Fibroblast of skin of abdomen (primary cell): ENCODE results near the gene SHH.
"Not testable (repeated sequence)": the region's sequence is repeated elsewhere in the genome, so short reads cannot be mapped to it uniquely, and the experiment has no call there.

ENCODE experiments used
- DNase-seq: peaks from one replicate; pipeline ENCODE4 v3.0.0-alpha.2; 2013

SHH gene

DNA sequence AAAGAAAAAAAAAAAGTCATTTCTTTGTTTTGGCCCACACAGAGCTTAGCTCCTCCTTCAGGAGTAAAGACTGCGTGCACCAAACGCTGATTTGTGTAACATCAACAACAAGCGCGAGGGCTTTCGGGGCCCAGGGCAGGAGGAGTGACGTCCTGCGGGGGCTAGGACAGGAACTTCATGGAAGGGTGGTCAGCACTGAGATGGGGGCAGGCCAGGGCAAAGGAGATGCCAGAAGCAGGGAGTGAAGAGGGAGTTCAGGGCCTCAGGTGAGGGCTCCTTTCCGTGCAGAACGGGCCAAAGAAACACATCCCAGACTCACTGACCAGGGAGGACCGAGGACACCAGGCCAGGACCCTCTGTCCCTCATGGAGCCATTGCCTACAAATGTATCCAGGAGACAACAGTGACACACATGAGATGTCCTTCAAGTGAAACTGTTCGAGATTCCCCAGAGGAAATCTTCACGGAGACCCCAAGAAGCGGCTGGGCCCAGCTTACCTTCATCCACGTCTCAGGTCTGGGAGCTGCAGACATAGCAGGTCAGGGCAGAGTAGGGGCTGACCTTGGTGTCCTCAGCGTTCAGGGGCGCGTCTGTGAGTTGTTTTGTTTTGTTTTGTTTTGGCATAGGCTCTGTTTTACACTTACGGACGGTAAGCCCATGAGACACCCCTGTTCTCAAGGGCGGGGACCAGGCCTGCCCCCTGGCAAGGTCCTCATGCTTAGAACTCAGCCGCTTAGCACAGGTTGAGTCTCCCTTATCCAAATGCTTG lies 30.4 kb upstream of the SHH start:
- DNase-seq = no peak

DNA sequence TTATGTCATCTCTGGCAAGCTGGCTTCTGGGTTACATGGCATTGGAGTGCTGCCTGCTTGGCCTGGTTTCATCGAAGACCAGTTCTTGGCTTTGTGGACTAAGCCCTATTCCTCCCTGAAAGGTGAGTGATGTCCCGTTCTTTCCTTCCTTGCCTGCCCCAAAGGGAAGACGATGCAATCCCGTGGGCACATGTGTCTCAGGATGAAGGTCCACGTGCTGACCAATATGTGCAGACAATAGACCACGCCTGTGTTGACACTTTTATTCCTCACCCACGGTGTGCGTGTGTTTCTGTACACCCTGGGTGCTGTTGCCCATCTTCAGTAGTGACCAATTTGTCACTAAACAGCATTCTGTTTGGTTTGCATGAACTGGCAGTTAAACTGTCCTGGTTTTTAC lies 28.6 kb upstream of the SHH start:
- no peak for DNase-seq

DNA sequence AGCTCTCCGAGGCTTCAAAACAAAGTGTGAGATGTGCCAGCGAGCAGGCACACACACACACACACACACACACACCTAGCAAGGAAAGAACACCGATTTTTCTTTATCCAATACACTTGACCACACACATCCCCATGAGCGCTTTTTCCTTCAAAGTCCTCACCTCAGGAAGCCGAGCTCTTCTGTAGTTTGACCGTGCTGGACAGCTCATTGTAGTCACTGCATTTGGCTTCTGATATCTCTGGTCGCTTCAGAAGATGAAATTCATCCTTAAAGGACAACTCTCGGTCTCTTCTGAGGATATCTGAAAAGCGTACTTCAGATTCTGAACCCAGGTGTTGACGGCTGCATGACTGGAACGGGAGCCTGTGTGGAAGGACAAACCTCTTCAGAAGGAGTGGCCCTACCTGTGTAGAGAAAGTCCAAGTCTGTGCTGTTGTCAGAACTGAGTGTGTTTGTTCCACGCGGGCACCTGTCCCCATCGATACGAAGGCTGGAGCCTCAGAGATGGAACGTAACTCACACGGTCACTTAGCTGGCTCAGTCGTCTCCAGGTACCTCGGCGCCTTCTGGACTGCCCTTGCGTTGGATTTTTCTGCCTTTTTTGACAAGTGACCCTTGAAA lies 28.1 kb upstream of the SHH start:
- DNase-seq = no peak

DNA sequence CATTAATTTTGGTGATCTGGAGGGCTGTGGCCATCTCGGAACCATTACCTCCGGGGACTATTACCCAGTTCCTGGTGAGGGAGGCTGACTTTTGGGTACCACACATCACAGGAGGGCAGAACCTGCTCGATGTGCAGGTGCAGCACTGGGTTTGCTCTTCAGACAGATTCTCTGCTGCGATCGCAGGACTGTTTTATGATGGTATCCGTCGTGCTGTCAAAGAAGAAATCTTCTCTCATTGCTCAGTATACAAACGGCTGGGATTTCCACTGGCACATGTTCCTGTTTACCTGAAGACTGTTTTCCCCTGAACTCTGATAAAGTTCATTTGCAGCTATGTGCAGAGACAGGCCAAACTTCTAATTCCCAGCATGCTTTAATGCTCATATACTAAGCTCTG lies 27.2 kb upstream of the SHH start:
- DNase-seq = no peak

DNA sequence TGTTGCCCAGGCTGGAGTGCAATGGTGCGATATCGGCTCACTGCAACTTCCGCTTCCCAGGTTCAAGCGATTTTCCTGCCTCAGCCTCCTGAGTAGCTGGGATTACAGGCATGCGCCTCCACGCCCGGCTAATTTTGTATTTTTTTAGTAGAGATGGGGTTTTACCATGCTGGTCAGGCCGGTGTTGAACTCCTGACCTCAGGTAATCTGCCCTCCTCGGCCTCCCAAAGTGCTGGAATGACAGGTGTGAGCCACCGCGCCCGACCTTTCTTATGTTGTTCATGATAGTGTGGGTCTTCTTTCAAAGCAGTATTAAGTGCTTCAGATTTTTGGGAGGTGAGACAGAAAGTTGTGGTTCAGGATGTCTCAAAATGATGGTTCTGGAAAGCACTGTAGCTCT lies 26.0 kb upstream of the SHH start:
- DNase-seq = not testable (repeated sequence)

DNA sequence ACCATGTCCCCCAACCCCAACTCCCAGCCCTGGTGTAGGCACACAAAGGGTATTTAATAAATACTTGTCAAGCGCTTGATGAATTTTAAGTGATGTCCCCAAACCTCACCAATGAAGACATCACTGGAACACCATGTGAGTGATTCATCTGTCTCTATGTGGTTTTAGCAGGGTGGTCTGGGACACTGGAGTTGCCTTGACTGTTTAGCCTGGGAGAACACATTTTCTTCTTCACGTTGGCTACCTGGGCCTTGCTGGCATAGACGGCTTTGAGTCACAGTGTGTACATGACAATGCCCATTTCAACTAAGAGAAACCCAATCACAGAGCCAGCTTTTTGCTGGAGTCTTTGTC lies 24.8 kb upstream of the SHH start:
- no peak for DNase-seq

DNA sequence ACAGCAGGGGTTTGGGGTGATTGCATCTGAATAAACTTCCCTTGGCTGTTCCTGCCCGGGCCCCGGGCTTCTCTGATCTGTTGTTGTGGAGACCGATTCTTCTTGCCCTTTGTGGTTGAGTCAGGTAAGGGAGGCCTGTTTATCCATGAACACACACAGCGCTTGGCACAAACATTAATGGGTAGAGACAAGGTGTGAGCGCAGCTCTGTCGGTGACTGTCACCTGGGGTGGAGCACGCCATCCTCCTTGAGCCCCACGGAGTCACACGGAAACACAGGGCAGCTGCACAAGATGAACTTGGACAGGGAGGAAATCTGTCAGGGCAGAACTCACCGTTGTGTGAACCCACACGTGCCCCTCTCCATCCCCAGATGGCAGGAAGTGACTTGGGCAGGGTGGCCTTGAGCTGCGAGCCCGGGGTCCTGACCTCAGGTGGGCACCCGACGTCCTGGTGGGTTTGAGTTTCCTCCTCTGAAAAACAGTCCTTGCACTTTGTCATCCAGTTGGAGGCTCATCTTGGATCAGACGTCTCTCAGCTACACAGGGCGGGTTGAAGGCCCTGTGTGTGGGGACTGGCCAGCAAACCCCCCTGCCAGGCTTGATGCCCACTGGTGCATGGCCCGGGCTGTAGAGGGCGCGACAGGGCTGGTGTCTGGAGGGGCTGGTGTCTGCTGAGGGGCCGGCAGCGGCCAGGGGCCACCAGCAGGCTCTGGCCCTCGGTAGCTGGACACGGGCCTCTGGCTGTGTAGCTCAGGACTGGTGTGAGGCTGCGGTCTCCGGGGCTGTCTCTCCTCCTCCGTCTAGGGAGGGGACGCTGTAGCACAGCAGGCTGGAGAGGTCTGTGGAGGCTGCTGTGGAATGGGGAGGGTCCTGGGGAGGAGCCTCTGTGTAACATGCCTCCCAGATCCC lies 24.2 kb upstream of the SHH start:
- DNase-seq = no peak

DNA sequence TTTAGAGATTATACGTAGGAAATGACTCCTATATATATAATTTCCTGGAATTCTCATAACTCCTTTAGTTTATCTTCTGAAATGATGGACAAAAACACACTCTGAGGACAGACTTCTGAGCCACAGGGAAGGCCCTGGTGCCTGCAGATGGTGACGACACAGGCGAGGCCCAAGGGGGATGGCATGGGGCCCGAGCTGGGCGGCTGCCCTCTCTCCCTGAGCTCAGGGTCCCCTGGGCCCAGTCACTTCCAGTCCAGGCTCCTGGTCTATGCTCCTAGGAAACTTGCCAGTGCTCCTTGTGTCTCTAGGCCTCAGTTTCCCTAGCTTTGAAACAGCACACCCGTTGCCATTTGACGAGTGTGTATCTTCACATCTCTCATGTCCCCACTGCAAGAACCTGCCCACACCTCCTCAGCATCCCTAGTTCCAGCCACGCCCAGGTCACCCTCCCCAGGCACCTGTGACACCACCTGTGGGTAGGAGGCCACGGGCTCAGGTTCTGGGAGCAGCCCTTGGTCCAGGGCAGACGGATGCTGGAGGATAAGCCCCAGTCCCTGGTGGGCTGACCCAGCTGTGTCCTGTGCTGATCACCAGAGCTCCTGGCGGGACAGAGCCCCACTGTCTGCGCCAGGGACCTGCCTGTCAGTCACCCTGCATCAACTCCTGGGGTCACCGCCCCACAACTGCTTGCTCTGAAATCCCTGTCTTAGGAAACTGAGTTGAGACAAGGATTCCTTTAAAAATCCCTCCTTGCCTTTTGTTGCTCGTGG lies 23.4 kb upstream of the SHH start:
- no peak for DNase-seq

DNA sequence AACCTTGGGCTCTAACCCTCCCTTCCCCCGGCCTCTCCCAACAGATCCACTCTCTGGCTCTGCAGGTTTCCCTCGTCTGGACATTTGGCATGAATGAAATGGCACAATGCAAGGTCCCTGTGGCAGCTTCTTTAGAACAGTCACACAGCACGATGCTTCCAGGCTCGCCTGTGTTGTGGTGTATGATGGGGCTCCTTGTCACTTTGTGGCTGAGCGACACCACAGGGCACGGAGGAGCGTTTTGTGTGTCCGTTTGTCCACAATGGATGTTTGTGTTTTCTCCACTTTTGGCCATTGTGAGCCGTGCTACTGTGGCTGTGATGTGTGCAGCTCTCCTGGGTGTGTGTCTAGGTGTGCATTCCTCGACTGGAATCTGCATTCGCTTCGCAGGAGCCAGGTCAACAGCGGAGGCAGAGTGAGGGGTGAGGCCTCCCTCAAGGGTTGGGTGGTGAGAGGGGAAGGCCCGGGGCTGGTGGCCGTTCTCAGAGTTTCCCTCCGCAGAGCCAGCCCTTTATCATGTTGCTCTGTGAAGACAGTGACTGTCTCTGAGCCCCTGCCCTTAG lies 22.3 kb upstream of the SHH start:
- DNase-seq = no peak

DNA sequence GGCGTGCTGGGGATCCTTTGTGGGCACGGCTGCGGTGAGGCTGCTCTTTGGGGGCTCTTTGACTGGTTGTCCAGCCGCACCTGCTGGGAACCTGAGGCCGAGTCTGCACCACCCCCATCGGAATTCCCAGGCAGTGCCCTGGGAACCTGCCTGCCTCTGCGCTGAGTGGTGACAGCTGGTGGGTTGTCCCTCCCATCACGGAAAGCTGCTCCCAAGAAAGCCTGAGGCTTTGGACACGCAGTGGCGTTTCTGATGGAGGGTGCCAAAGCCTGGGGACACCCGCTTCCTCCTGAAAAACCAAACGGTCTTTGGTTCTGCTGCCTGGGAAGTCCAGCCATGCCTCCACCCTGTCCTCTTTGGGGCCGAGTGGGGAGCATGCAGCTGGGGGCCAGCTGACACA lies 21.4 kb upstream of the SHH start:
- no peak for DNase-seq

DNA sequence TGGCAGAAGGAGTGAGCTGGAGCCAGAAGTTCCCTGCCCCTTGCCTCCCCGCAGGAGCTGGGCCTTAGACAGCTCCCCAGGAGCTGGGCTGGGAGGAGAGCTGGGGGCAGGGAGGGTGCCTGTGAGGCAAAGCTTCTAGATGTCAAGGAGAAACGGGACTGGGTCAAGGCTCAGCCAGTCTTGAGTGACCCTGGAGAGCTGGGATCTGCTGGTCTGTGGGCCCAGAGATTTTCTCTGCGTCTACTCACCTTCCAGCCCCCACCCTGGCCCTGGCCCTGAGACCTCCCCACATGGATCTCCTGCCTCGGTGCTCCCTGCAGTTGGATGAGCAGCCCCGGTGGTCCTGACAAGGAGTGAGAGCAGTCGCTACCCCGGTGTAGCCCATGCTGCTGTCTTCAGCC lies 20.3 kb upstream of the SHH start:
- no peak for DNase-seq

DNA sequence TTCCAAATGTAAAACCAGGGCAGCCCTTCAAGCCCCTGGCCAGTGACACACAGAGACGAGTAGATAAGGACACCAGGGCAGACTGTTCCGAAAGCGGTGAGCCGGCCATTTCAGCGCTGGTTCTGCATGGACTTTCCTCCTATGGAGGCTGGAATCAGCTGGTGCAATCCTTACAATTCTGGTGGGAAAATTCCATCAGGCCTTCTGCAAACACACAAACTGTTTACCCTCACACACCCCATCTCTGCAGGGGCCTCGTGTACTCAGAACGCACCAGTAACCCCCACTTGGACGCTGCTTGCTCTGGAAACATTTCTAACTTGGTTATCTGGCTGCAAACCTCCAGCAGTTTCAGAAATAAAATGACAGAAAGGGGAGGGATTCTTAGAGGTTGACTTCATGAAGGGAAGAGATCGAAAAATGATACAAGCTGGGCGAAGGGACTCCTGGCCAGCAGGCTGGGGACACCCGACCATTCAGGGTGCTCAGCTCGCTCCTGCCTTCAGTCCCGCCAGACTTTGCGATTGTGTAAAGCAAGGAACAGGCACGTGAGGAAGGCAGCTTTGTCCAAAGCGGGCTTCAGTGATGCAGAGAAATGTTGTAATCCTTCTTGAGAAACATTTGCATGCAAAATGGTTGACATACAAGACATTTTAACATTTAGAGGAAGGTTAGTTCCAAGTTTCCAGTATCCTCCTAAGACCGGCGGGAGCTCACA lies 19.7 kb upstream of the SHH start:
- DNase-seq = no peak

DNA sequence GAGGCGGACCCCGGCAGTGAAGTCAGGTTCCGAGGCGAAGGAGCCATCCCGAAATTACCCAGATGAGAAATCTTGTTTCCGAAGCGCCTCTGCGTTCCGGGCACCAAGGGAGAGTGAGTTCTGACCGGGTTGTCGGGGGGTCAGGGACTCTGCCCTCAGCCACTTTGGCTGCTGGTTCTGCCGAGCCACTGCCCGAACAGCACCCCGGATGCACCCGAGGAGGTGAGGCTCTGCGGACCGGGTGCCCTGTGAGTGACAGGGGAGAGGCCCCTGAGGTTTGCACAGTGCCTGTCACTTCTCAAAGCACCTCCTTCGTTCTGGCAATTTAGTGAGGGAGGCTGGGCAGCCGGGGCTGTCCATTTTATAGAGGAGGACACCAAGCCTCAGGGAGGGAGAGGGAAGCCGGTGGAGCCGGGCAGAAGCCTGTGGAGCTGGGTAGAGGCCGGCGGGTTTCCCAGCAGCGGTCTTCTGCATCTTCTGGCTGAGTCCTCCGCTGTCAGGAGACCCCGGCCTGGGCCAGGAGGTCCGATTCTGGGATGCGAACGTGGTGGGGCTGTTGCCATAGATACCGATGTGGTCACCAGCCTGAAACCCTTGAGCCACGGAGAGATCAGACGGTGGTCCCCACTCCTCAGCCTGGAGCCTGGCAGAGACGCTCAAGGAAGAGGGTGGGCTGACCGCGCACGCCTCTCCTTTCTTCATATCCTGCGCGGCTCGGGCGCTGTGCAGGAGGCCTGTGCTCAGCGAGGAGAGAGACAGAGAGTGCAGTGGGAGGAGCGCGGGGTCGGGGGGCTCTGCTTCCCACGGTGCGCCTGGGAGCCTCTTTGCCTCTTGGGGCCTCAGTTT lies 18.9 kb upstream of the SHH start:
- DNase-seq = no peak

DNA sequence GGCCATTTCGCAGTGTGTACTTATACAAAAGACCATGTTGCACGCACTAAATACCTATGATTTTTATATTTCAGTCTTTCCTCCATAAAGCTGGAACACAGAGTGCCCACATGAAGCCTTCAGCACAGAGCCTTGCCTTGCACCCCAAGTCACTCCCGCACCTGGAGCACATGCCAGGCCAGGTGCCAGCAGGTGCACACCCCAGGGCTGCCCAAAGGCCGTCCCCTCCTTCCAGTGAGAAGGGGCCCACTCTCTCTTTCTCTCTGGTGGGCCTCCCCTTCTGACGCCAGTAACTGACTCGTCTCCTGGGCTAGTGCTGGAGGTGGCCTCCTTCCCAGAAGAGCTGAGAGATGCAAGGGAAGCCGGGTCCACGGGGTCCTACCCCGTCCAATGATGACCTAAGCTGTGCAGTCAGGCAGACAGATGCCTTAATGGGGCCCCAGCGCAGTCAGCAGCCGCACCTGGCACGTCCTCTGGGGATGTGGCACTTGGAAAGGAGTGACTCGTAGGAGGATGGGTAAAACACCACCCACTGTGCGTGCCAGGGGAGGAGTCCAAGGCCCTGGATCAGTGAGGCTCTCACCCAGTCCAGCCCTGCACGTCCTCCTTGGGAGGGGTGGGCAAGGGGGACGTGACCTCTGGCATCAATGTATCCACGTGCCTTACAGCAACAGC lies 17.7 kb upstream of the SHH start:
- DNase-seq = no peak

DNA sequence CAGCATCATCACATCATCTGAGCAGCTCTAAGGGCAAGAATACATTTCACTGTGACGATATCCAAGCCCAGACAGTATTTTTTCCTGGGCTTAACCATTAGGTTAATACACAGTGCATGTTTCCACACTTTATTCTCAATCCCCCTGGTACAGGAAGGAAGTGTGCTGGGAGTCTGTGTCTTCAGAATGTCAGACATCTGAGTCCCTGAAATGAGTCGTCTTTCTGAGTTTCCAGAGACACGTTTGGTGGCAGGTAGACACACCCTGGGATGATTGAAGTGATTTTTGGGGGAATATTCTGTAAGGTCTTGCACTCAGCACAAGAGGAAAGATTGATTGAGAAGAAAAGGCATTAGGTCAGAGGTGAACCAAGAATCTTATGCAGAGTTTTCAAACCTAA lies 13.1 kb upstream of the SHH start:
- no peak for DNase-seq

DNA sequence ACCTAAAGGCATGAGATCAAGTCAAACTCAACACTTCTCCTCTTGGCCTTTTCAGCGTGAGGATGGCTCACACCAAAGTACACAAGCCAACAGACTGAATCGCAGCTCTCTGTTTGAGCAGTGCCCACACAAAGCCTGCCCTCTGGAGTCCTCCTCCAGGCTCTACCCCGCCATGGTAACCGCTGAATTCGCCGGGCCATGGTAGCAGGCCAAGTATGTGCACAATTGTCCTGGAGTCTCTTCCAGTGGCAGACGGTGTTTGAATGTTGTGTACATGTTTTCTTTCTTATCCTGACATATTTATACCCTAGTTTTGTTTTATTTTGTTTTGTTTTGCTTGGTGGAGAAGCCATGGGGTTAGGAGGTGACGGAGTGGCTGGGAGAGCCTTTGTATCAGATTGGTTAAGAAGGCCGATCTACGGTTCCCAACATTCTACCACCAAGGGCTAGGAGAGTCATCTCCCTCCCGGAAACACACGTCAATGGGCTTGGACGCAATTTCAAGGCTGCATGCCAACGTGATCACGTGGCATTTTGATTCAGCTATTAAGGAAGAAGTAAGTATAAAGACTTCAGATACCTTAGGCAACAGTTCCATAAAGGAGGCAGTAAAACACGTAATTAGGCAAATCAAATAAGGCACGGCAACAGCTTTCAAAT lies 12.1 kb upstream of the SHH start:
- DNase-seq = no peak

DNA sequence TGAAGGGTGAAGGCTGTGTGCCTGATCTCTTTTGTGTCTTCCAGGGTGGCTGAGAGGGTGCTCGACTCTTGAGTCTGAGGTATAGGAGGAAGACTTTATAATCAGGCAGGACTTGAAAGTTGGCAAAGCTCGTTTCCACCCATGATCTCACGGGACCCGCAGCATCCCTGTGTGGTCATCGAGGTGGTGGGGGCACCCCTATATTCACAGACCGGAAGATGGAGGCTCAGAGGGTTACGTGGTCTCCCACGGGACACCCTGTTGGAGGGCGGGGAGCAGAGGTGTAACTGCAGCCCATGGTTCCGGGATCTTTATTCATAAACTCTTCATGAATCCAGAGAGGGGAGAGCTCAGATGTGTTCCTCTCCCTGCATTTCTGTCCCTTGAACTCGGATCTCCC lies 9.6 kb upstream of the SHH start:
- no peak for DNase-seq

DNA sequence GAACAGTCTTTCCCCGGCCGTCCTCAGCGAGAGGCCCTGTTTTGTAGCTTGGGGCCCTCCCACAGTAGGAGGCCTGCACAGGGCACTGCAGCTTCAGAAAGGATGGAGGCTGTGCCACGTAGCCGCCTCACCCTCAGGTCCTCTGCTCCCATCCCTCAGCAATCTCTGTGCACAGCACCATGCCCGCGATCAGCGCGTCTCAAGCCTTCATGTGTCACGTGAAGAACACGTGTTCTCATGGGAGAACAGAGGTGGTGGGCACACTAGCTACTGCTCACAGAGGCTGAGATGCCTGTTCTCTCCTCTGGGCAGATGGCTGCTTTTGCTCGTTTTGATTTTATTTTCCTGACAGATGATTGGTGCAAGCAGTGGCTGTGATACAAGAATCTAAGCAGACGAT lies 8.5 kb upstream of the SHH start:
- DNase-seq = no peak

DNA sequence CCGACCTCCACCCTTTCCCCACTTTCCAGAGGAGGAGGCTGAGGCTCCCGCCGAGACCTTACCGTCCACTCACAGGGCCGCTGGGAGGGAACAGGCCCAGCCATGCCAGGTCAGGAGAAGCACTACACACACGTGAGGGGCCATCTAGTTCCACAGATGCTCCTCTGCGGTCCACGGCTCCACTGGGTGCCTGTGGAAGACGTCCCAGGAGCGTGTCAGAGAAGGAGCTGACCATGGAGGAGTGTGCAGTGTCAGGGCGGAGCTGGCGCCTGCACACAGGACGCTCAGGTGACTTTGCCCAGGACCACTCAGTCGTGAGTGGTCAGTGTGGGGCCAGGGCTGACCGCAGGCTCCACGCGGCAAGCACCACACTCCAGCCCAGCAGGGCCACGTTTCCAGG lies 8.0 kb upstream of the SHH start:
- DNase-seq = no peak

DNA sequence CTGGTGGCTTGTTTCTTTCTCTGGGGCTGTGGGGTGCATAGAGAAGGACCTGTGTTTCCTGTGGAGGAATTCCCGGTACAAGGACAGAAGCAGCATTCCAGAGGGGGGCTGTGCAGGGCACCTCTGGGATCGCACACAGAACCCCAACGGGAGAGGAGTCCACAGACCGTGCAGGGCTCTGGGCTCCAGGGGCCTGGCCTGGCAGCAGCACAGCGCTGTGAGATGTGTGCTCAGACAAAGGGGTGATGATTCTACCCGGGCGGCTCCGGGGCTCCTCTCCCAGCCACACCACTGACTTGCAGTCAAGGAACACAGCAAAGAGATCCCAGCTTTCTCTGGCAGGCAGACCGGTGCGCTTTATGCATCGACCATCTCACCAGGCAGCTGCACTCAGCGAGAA lies 6.9 kb upstream of the SHH start:
- DNase-seq = no peak
